Adrenal gland (tissue), 5 donors: ENCODE measurements around the gene GNAI3.

Experiments
- POLR2A ChIP-seq, 2 donors: fragments of 450-650 bp; IDR thresholded peaks; one replicate each; pipeline ENCODE4 v1.6.1; 2017; ENCODE audit warnings: antibody characterized with exemption in 2 of 2, mild to moderate bottlenecking in 2 of 2, moderate library complexity in 1 of 2
- TF ChIP-seq, protein P1 (sequence below), 6 experiments: fragments of 450-650 bp in 4 of 6; fragments of 200-600 bp in 2 of 6; sonication (generic) in 1 of 6; IDR thresholded peaks; 1 replicate in 5 of 6; 2 replicates in 1 of 6; pipeline versions ENCODE4 v1.5.1 to v1.8.0; 2016 to 2021; ENCODE audit warnings: antibody characterized with exemption in 6 of 6, mild to moderate bottlenecking in 2 of 6, moderate library complexity in 1 of 6
- donor health status: DM: no; HTN: no; CAD: no.

DNA sequence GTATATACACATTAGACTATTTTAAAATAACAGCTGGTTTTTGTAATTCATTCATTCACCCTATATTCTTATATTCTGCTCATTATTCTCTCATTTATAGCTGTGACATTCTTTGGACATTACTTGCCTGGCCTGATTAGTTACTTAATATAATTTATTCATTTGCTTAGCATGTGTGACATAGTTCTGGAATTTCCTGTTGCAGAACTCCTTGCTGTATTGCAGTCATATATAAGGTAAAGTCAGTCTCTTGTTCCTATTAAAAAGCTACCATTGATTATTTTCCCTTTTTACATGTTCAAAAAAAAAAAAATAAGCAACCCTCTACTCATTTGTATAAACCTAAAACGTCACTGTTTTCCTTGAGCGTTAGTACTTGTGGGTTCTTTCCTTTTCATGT, 47.1 kb downstream of the GNAI3 start:
- TF ChIP-seq, protein P1, sequence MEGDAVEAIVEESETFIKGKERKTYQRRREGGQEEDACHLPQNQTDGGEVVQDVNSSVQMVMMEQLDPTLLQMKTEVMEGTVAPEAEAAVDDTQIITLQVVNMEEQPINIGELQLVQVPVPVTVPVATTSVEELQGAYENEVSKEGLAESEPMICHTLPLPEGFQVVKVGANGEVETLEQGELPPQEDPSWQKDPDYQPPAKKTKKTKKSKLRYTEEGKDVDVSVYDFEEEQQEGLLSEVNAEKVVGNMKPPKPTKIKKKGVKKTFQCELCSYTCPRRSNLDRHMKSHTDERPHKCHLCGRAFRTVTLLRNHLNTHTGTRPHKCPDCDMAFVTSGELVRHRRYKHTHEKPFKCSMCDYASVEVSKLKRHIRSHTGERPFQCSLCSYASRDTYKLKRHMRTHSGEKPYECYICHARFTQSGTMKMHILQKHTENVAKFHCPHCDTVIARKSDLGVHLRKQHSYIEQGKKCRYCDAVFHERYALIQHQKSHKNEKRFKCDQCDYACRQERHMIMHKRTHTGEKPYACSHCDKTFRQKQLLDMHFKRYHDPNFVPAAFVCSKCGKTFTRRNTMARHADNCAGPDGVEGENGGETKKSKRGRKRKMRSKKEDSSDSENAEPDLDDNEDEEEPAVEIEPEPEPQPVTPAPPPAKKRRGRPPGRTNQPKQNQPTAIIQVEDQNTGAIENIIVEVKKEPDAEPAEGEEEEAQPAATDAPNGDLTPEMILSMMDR (IDR thresholded peaks at IDR 0.05), result no peak
- no peak for TF ChIP-seq POLR2A (IDR thresholded peaks at IDR 0.05)
